ENCODE measurements around the gene FMNL1.

FMNL1 gene

DNA sequence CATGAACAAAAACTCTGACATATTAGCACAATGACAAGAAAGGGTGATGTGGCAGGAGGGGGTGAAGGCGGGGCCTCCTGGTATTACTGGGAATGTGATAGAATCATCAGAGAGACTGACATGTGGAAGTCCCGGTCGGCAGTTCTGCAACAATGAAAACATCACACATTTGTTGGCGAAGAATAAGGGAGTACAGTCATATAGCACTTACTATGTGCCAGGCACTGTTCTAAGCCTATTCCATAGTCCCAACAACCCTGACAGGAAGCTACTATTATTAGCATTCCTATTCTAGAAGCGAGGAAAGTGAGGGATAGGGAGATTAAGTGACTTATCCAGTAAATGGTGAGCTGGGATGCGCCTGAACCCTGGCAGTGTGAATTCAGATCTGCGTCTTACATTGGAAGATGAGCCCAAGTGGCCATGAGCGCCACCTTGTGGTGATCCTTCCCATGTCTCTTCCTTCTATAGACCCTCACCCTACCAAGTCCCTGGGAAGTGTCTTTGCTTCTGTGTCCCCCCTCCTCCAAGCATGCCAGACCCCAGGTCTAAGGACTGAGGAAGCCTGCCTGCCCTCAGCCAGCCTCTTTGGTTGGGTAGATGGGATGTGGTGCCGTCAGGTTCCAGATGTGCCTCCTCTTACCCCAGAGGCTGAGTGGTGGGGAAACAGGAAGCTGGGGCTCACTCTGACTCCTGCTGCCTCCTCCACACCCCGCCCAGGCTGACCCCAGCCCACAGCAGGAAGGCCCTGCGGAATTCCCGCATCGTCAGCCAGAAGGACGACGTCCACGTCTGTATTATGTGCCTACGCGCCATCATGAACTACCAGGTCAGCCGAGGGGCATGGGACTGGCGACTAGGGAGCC is 14.0 kb downstream of the FMNL1 start:
- peak; percentile 78 for DNase-seq (ENCODE audit: low spot score)
- in situ Hi-C loops (cut with MboI; ENCODE audit: low pct_unique_long_range_greater_than_20kb, low sequenced_read_pairs, unreplicated experiment): no loop called here
- TF ChIP-seq, protein P1, sequence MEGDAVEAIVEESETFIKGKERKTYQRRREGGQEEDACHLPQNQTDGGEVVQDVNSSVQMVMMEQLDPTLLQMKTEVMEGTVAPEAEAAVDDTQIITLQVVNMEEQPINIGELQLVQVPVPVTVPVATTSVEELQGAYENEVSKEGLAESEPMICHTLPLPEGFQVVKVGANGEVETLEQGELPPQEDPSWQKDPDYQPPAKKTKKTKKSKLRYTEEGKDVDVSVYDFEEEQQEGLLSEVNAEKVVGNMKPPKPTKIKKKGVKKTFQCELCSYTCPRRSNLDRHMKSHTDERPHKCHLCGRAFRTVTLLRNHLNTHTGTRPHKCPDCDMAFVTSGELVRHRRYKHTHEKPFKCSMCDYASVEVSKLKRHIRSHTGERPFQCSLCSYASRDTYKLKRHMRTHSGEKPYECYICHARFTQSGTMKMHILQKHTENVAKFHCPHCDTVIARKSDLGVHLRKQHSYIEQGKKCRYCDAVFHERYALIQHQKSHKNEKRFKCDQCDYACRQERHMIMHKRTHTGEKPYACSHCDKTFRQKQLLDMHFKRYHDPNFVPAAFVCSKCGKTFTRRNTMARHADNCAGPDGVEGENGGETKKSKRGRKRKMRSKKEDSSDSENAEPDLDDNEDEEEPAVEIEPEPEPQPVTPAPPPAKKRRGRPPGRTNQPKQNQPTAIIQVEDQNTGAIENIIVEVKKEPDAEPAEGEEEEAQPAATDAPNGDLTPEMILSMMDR (IDR thresholded peaks at IDR 0.05; ENCODE audit: extremely low read depth, insufficient read depth, missing control alignments): peak; percentile 79

DNA sequence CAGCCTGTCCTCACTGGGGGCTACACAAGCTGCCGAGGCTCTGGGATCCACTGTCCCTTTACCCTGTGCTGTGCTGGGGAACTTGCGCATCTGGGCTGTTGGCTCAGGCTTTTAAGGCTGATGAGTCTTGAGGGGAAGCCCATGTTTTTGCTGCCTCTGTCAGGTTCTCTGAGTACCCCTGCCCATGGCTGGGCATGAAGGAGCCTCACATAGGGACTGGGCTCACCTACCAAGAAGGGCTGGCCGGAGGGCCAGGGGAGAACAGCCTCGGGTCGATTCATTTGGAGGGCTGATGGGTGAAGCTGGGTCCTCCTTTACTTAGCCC is 14.6 kb downstream of the FMNL1 start:
- in situ Hi-C loops (cut with MboI; ENCODE audit: low pct_unique_long_range_greater_than_20kb, low sequenced_read_pairs, unreplicated experiment): no loop called here
- DNase-seq (ENCODE audit: low spot score): no peak
- TF ChIP-seq, protein P1 (IDR thresholded peaks at IDR 0.05; ENCODE audit: extremely low read depth, insufficient read depth, missing control alignments): no peak

DNA sequence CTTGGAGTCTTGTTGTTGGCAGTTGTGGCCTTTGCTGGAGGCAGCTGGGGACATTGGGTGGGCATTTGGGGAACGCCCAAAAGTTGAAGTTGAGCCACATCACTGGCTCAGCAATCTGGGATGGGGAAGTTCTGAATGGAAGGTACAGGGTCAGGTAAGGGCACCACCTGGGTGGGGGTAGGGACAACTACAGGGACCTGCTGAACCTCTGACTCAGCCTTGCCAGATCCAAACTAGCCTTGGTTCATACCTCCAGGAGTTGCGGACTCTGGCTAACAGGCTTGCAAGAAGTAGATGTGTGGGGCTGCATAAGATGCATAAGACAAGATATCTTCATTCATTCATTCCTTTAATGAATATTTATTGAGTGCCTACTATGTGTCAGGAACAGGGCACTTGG is 16.0 kb downstream of the FMNL1 start:
- TF ChIP-seq, protein P1 (IDR thresholded peaks at IDR 0.05; ENCODE audit: extremely low read depth, insufficient read depth, missing control alignments): no peak
- no peak for DNase-seq (ENCODE audit: low spot score)
- in situ Hi-C loops (cut with MboI; ENCODE audit: low pct_unique_long_range_greater_than_20kb, low sequenced_read_pairs, unreplicated experiment): no loop called here

DNA sequence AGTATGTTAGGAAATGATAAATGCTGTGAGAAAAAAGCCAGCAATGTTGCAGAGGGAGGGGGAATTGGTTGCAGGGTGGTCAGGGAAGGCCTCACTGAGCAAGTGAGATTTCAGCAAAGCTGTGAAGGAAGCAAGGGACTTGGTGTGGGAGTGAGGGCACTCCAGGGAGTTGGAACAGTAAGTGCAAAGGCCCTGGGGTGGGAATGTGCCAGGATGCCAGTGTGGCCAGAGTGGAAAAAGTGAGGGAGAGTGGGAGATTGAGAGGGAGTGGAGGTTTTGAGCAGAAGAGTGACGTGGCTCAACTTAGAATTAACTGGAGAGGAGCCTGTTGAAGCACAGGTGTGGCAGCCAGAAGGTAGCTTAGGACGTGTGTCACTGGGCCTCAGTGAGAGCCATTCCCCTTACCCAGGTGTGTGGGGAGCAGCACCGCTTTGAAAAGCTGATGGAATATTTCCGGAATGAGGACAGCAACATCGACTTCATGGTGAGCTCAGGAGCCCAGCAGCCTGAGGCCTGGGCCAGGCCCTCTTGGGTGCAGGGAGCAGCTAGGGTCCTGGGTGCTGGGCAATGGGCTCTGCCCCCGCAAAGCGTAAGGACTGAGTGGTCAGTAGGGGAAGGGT is 16.6 kb downstream of the FMNL1 start:
- in situ Hi-C loops (cut with MboI; ENCODE audit: low pct_unique_long_range_greater_than_20kb, low sequenced_read_pairs, unreplicated experiment): no loop called here
- TF ChIP-seq, protein P1 (IDR thresholded peaks at IDR 0.05; ENCODE audit: extremely low read depth, insufficient read depth, missing control alignments): no peak
- DNase-seq (ENCODE audit: low spot score): no peak

DNA sequence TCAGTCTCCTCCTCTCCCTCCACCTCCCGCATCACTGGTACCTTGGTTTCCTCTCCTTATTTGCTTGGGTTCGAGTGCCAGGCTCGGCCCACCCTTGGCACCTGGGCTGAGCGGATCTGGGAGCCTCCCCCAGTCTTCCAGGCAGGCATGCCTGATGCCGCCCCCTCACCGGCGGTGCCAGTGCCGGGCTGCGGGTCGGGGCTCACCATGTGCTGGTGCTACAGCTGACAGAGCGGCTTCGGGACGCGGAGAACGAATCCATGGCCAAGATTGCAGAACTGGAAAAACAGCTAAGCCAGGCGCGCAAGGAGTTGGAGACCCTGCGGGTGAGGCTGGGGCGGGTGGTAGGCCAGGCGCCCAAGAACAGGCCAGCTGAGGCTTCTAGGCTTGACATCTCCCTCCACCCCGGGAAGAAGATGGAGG is 19.2 kb downstream of the FMNL1 start:
- TF ChIP-seq, protein P1 (IDR thresholded peaks at IDR 0.05; ENCODE audit: extremely low read depth, insufficient read depth, missing control alignments): no peak
- in situ Hi-C loops (cut with MboI; ENCODE audit: low pct_unique_long_range_greater_than_20kb, low sequenced_read_pairs, unreplicated experiment): no loop called here
- no peak for DNase-seq (ENCODE audit: low spot score)

DNA sequence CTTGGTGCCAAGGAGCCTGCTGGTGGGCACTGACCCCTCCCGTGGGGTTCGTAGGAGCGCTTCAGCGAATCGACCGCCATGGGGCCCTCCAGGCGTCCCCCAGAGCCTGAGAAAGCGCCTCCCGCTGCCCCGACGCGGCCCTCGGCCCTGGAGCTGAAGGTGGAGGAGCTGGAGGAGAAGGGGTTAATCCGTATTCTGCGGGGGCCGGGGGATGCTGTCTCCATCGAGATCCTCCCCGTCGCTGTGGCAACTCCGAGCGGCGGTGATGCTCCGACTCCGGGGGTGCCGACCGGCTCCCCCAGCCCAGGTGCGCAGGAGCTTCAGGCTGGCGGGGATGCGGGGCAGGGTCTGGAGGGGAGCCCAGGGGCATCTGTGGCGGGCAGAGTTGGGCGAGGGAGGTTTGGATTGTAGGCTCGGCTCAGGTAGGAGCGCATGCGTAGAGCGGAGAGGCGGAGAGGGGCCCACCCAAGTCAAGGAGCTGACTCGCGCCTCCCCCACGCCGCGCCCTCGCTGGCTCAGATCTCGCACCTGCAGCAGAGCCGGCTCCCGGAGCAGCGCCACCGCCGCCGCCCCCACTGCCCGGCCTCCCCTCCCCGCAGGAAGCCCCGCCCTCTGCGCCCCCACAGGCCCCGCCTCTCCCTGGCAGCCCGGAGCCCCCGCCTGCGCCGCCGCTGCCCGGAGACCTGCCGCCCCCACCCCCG is 19.8 kb downstream of the FMNL1 start:
- in situ Hi-C loops (cut with MboI; ENCODE audit: low pct_unique_long_range_greater_than_20kb, low sequenced_read_pairs, unreplicated experiment): no loop called here
- TF ChIP-seq, protein P1 (IDR thresholded peaks at IDR 0.05; ENCODE audit: extremely low read depth, insufficient read depth, missing control alignments): no peak
- DNase-seq (ENCODE audit: low spot score): no peak

All from GM13977 (cell line).